ENCODE results near the gene TBL1XR1.

DNA sequence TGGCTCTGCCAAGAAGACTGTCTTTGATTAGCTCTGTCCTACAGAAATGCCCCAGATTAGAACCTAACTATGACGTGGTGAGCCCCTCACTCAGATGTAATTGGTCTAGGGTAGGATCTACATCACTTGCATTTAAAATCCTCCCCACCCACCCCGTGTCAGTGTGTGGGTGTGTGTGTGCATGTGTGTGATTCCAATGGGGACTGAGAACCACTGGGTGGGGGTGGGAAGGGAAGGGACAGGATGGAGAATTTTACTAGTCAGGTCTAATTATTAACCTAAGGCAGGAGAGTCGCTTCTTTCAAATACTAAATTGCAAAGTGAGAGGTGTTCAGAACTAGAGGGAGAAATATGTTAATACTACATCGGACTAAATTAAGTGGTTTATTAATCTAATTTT, 91.7 kb downstream of the TBL1XR1 start:
- TF ChIP-seq, protein P1, sequence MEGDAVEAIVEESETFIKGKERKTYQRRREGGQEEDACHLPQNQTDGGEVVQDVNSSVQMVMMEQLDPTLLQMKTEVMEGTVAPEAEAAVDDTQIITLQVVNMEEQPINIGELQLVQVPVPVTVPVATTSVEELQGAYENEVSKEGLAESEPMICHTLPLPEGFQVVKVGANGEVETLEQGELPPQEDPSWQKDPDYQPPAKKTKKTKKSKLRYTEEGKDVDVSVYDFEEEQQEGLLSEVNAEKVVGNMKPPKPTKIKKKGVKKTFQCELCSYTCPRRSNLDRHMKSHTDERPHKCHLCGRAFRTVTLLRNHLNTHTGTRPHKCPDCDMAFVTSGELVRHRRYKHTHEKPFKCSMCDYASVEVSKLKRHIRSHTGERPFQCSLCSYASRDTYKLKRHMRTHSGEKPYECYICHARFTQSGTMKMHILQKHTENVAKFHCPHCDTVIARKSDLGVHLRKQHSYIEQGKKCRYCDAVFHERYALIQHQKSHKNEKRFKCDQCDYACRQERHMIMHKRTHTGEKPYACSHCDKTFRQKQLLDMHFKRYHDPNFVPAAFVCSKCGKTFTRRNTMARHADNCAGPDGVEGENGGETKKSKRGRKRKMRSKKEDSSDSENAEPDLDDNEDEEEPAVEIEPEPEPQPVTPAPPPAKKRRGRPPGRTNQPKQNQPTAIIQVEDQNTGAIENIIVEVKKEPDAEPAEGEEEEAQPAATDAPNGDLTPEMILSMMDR (IDR thresholded peaks at IDR 0.05), result no peak
- no peak for TF ChIP-seq EZH2 (IDR thresholded peaks at IDR 0.05)

Measured in neural progenitor cell (in vitro differentiated cells).